Mammary epithelial cell (primary cell): Measurements from ENCODE around the gene YIF1A.
A peak's percentile ranks its signal among the peaks of the same experiment; 100 is the strongest.

ENCODE experiments used
- CTCF ChIP-seq, 2 donors: IDR thresholded peaks in 1 of 2; conservative IDR thresholded peaks in 1 of 2; 2 replicates each; pipeline ENCODE4 v1.5.1; 2011 to 2012; ENCODE audit warnings: inconsistent platforms in 2 of 2, low read length in 2 of 2, mild to moderate bottlenecking in 2 of 2, control low read depth in 1 of 2, low read depth in 1 of 2; ENCODE audit not compliant: insufficient read depth in 1 of 2; ENCODE audit errors: extremely low read depth in 1 of 2
- EZH2 ChIP-seq: IDR thresholded peaks from 2 replicates; pipeline ENCODE4 v1.6.1; 2012; ENCODE audit warnings: low read length, inconsistent platforms, borderline replicate concordance

GRCh38 chr11:66268952-66269905 lies 19.7 kb downstream of the YIF1A start:
- TF ChIP-seq EZH2 (no peak), CTCF (conservative IDR thresholded peaks at IDR 0.05 in 1 of 2, IDR thresholded peaks at IDR 0.05 in 1 of 2; ENCODE audit: extremely low read depth in 1 of 2, insufficient read depth in 1 of 2, low read depth in 1 of 2, low read length in 2 of 2) (peak in 1 of 2 donors; percentile 18)
